Measurements from ENCODE around the gene ARHGAP25.

Gene ARHGAP25

DNA sequence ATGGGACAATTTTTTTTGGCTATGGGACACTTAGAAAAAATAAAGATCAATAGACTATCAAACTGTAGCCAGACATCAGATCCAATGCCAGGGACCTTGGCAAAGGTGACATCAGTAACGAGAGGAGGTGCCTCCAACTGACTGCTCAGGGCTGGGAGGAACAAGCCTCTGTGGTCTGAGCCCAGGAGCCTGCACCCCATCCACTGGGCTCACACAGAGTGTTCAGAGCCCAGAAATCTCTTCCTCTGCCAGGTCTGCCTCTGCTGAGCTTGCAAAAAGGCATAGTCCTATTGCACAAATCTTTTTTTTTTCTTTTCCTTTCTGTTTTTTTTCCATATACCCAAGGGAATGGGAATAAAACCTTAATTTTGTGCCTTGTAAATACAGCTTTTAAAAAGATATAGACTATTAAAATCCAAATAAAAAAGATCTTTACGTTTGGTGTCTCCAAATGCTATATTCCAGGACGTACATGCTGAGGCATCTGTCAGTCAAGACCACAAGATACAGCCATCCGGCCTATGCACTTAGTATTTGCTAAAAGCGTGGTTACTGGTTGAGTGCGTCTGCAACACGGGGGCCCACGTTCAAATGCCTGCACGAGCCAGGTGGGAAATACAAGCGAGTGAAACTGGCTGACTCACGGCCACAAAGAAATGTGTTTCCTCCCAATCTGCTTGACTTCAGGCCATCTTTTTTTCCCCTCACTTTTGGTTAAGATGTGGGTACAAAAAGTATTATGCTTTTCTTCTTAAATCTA lies 7.8 kb upstream of the ARHGAP25 start:
- TF ChIP-seq, protein P1, sequence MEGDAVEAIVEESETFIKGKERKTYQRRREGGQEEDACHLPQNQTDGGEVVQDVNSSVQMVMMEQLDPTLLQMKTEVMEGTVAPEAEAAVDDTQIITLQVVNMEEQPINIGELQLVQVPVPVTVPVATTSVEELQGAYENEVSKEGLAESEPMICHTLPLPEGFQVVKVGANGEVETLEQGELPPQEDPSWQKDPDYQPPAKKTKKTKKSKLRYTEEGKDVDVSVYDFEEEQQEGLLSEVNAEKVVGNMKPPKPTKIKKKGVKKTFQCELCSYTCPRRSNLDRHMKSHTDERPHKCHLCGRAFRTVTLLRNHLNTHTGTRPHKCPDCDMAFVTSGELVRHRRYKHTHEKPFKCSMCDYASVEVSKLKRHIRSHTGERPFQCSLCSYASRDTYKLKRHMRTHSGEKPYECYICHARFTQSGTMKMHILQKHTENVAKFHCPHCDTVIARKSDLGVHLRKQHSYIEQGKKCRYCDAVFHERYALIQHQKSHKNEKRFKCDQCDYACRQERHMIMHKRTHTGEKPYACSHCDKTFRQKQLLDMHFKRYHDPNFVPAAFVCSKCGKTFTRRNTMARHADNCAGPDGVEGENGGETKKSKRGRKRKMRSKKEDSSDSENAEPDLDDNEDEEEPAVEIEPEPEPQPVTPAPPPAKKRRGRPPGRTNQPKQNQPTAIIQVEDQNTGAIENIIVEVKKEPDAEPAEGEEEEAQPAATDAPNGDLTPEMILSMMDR (conservative IDR thresholded peaks at IDR 0.05; ENCODE audit: low read depth, low read length): no peak
- no peak for DNase-seq (ENCODE audit: low read depth)
- no peak overlapping the region for H3K4me3 ChIP-seq (ENCODE audit: low read depth, low read length)

DNA sequence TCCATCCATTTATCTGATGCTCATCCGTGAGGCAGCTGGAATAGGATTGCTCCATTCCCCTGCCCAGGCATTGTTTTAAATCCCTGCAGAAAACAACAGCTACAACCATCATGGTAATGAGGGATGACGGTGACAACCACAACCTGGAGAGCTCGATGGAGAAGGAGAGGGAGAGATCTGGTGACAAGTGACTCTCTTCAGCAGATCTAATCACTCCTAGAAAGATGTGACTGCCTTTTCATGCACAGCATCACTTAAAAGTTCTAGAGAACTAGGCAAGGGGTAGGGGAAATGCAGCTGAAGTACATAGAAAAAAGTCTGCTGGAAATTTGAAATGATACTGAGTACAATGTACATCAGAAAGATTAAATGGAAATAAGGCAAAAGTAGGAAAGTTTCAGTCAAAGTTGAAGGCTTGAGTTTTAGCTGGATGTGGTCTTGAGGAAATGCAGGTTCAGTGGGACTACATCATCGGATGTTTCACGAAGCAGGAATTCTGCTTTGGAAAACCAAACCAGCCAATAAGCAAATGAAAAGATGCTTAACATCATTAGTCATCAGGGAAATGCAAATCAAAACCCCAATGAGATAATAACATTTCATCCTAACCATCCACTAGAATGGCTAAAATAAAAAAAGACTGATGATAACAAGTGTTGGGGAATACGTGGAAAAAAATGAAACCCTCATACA lies 6.8 kb upstream of the ARHGAP25 start:
- DNase-seq (ENCODE audit: low read depth): no peak
- H3K4me3 ChIP-seq (ENCODE audit: low read depth, low read length): no peak overlapping the region
- TF ChIP-seq, protein P1 (conservative IDR thresholded peaks at IDR 0.05; ENCODE audit: low read depth, low read length): no peak

DNA sequence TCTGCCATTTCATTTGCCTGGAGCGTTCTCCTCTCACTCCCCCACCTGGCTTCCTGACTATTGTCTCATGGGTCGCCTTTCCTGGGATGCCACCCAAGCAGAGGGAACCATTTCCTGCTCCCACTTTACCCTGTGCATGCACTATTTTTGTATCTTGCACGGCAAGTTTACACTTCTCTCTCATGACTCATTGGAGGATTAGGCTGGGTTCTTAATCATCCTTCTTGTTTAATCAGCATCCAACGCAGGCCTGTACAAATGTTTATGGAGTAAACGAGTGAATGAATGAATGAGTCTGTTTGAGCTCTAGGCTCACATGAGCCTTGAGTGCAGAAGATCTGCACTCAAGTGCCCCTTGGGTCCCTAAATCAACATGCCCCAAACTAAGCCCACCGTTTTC lies 3.8 kb upstream of the ARHGAP25 start:
- DNase-seq (ENCODE audit: low read depth): no peak
- no peak overlapping the region for H3K4me3 ChIP-seq (ENCODE audit: low read depth, low read length)
- TF ChIP-seq, protein P1 (conservative IDR thresholded peaks at IDR 0.05; ENCODE audit: low read depth, low read length): no peak

DNA sequence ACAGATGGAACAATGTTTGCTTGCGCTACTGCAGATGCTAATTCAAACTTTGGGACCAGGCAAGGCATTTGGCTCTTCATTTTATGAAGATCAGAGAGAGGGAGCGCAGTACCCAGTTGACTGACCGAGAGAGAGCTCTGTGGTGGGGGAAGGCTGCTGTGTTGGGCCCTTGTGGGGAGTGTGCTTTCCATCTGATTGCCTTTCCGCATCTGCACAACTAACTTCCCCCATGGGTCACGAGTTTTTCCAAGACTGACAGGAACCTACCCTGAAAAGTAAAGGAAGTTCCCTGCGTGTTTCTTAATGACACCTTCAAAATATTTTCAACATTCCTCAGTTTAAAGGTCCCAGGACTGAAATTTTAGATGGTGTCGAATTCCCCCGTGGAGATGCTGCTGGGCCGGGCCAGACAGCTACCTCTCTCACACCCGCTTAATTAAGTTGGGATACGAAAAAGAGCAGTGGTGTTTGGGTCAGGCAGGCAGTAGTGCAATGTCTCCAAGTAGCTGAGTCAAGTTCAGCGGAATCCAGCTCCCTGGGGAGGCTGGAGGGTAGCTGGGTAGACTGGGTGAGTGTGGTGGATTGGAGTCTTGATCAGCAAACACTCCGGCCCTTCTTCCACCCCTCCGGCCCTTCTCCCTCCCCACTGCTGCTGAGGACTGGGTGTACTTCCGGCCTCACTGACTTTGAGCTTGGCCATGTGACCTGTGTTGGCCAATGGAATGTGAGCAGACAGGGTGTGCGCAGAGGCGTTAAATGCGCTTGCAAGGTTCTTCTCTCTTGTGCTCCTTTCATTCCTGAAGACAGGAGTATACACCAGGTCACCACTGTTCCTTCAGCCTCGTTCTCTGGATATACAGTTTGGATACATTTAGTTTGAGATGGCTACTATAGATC lies 2.3 kb upstream of the ARHGAP25 start:
- TF ChIP-seq, protein P1 (conservative IDR thresholded peaks at IDR 0.05; ENCODE audit: low read depth, low read length): no peak
- no peak overlapping the region for H3K4me3 ChIP-seq (ENCODE audit: low read depth, low read length)

DNA sequence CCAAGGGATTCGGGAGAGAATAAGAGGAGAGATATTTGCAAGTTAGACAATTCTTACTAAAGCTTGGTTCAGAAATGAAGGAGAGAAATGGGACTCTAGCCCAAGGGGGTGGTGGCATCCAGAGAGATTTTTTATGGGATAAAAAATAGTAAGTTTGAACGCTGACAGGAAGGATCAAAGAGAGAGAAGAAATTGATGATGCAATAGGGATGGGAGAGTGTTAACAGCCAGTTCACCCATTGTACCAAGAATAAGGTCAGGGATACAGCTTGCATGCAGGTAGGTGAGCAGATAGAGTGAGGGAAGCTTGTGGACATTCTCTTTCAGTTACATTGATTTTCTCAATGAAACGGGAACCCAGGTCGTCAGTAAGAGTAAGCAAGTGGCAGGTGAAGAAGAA lies 1.2 kb upstream of the ARHGAP25 start:
- DNase-seq (ENCODE audit: low read depth): no peak
- no peak overlapping the region for H3K4me3 ChIP-seq (ENCODE audit: low read depth, low read length)
- TF ChIP-seq, protein P1 (conservative IDR thresholded peaks at IDR 0.05; ENCODE audit: low read depth, low read length): no peak

More for the DNA sequence above, 2.3 kb upstream of the ARHGAP25 start:
- no peak for DNase-seq (ENCODE audit: low read depth)

DNA sequence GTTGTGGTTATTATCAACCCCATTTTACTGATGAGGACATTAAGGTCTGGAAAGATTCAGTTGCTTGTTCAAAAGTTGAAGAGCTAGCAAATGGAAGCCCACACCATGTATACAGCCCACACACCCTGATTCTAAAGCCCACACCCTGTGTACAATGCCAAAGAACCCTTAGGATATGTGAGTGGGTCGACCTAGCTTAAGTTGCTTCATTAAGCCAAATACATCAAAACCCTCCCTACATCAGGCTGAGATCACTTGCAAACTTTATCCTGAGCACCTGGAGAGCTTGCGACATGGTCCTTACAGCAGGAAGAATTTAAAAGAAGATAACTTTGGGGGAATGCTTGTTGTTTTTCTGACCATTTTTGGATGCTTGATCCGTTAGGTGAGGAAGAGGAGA lies 435 bp upstream of the ARHGAP25 start:
- no peak for DNase-seq (ENCODE audit: low read depth)
- TF ChIP-seq, protein P1 (conservative IDR thresholded peaks at IDR 0.05; ENCODE audit: low read depth, low read length): no peak
- no peak overlapping the region for H3K4me3 ChIP-seq (ENCODE audit: low read depth, low read length)

Data from choroid plexus epithelial cell (primary cell).